Measurements from ENCODE around the gene KDM2A.

KDM2A gene

DNA sequence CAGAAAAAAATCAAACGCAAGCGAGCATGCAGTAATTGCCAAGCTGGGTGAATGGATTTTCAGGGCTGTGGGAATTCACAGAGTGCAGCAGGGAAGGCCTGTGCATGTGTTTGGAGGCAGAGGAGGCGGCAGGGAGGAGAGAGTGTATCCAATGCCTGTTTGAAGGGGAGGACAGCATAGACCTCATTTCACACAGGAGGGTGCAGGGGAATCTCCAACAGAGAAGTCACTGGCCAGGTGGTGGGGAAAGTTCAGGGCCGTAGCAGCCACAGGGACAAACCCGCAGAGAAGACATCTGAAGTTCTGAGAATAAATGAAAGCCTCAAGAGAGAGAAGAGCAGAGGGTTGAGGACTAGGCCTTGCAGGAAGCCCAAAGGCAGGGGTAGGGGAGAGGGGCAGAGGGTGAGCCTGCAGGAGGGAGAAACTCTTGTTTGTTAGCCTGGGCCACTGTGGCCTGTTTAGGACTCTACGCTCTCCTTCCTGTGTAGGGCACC, 19.2 kb upstream of the KDM2A start:
- DNase-seq (ENCODE audit: low read depth): no peak
- TF ChIP-seq, protein P1, sequence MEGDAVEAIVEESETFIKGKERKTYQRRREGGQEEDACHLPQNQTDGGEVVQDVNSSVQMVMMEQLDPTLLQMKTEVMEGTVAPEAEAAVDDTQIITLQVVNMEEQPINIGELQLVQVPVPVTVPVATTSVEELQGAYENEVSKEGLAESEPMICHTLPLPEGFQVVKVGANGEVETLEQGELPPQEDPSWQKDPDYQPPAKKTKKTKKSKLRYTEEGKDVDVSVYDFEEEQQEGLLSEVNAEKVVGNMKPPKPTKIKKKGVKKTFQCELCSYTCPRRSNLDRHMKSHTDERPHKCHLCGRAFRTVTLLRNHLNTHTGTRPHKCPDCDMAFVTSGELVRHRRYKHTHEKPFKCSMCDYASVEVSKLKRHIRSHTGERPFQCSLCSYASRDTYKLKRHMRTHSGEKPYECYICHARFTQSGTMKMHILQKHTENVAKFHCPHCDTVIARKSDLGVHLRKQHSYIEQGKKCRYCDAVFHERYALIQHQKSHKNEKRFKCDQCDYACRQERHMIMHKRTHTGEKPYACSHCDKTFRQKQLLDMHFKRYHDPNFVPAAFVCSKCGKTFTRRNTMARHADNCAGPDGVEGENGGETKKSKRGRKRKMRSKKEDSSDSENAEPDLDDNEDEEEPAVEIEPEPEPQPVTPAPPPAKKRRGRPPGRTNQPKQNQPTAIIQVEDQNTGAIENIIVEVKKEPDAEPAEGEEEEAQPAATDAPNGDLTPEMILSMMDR (IDR thresholded peaks at IDR 0.05; ENCODE audit: control insufficient read depth, extremely low read depth, insufficient read depth): no peak
- H3K4me3 ChIP-seq (ENCODE audit: low read depth, low read length): no peak overlapping the region

DNA sequence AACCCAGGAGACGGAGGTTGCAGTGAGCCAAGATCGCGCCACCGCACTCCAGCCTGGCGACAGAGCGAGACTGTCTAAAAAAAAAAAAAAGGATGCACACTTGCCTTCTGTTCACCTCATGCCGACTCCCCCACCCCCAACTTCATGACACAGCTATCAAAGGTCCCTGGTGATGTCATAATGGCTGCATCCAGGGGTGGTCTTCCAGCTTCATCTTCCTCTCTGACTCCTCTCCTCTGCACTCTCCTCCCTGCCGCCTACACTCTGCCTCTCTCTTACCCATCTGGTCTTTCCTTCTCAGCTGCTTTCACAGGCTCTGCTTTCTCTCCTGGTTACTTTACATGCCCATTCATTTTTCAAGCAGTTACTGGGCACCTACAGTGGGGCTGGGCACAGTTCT, 16.4 kb upstream of the KDM2A start:
- no peak overlapping the region for H3K4me3 ChIP-seq (ENCODE audit: low read depth, low read length)
- no peak for DNase-seq (ENCODE audit: low read depth)
- TF ChIP-seq, protein P1 (IDR thresholded peaks at IDR 0.05; ENCODE audit: control insufficient read depth, extremely low read depth, insufficient read depth): no peak

DNA sequence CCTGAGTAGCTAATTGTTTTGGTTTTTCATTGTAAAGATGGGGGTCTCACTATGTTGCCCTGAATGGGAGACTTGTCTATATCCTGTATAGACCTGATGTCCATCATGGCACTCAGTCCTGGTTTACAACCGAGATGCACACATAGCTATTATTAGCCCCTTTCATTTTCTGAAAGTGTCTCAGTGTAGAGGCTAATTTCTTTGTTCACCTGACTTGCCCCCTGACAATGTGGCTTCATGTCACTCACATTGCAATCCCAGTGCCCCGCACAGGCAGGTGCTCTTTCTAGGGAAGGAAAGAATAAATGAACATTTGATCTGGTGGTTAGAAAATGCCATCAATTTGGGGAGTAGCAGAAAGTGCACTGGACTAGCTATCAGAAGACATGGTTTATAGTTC, 13.1 kb upstream of the KDM2A start:
- TF ChIP-seq, protein P1 (IDR thresholded peaks at IDR 0.05; ENCODE audit: control insufficient read depth, extremely low read depth, insufficient read depth): no peak
- no peak overlapping the region for H3K4me3 ChIP-seq (ENCODE audit: low read depth, low read length)

DNA sequence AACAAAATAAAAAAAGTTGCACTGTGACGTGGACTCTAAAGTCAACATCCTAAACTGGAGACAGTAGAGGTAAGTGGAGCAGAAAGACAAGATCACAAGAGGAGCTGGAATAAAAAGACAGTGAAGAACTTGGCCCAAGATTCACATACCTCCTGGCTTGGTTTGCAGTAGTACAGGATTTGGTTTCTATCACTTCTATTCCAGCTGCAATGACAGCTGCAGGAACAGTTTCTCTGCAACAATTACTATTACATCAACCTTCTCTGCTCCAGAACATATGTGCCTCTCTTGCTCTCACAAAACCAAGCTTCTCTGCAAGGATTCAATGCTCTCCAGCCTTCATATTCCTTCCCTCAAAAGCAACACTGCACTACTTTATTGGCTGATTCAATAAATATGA, 7.8 kb upstream of the KDM2A start:
- DNase-seq (ENCODE audit: low read depth): no peak
- TF ChIP-seq, protein P1 (IDR thresholded peaks at IDR 0.05; ENCODE audit: control insufficient read depth, extremely low read depth, insufficient read depth): no peak
- no peak overlapping the region for H3K4me3 ChIP-seq (ENCODE audit: low read depth, low read length)

More for the DNA sequence above, 13.1 kb upstream of the KDM2A start:
- DNase-seq (ENCODE audit: low read depth): no peak

DNA sequence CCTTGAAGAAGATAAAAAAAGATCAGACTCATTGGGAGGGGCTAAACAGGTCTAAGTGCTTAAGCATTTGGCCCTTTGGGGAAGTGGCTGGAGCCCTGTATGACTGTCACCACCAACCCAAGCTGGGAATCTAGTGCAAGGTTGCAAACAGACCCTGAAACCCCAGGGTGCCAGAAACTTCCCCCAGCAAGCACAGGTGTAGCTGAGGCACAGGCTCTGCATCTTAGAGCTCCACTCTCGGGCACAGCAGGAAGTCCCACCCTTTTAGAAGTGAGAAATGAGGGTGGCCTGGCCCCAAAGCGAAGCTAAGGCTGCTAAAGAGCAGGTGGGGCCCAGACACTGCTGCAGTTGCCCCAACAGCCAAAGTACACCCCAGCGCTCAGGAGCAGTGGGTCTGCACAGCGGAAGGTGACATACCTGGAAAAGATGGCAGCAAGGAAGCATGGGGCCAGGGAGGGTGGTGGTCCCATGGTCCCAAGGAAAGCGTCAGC, 5.8 kb upstream of the KDM2A start:
- TF ChIP-seq, protein P1 (IDR thresholded peaks at IDR 0.05; ENCODE audit: control insufficient read depth, extremely low read depth, insufficient read depth): no peak
- no peak for DNase-seq (ENCODE audit: low read depth)
- H3K4me3 ChIP-seq (ENCODE audit: low read depth, low read length): no peak overlapping the region

DNA sequence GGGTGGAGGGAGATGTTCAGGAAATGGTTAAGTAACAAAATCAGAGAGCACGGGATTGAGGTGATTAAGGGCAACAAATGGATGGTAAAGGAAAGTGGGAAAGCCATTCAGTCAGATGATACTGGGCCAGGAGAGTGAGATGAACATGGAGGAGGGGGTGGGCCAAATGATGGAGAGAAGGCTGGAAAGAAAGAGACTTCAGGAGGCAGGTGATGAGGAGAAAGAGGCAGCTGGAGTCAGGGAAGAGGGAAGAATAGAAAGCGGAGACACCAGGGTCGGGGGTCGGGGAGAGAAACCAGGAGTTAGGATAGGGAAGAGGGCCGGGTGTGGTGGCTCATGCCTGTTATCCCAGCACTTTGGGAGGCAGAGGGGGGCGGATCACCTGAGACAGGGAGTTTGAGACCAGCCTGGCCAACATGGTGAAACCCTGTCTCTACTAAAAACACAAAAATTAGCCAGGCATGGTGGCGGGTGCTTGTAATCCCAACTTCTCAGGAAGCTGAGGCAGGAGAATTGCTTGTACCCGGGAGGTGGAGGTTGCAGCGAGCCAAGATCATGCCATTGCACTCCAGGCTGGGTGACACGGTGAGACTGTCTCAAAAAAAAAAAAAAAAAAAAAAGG, 4.7 kb upstream of the KDM2A start:
- DNase-seq (ENCODE audit: low read depth): no peak
- TF ChIP-seq, protein P1 (IDR thresholded peaks at IDR 0.05; ENCODE audit: control insufficient read depth, extremely low read depth, insufficient read depth): no peak
- no peak overlapping the region for H3K4me3 ChIP-seq (ENCODE audit: low read depth, low read length)

DNA sequence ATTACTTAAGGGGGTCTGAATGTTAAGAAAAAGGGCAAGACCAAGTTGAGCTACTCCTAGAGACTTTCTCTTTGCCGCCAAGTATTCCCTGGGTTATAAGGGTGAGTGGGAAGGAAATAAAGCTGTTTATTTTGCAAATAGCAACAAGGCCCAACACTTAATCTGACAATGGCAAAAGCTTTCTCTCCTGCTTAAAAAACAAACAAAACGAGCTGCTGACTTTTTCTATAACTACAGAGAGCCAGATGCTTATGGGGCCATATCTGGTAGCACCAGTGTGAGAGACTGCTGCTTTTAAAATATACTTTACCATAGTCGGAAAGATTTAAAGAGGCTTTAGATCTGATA, 2.3 kb upstream of the KDM2A start:
- DNase-seq (ENCODE audit: low read depth): no peak
- no peak overlapping the region for H3K4me3 ChIP-seq (ENCODE audit: low read depth, low read length)
- TF ChIP-seq, protein P1 (IDR thresholded peaks at IDR 0.05; ENCODE audit: control insufficient read depth, extremely low read depth, insufficient read depth): no peak

All from LNCaP clone FGC (cell line).